Measurements from ENCODE around the gene MYL11.

Gene MYL11

GRCh38 chr16:30354423-30355143 is 20.0 kb upstream of the MYL11 start:
- DNase-seq, result no peak

- peak; percentile 99 for DNase-seq
Measured at GRCh38 chr16:30355144-30355953, 19.3 kb upstream of the MYL11 start, which contains the start of gene CD2BP2. Gene CD2BP2 (minus strand): TSS chr16:30355308. CDS start chr16:30354681, 627 bp downstream.

GRCh38 chr16:30355954-30356308 is 18.7 kb upstream of the MYL11 start:
- no peak for DNase-seq

- DNase-seq, result no peak
Measured at GRCh38 chr16:30356401-30357084, 18.1 kb upstream of the MYL11 start.

GRCh38 chr16:30357085-30357714 is 17.4 kb upstream of the MYL11 start:
- no peak for DNase-seq

GRCh38 chr16:30357715-30358576 is 16.7 kb upstream of the MYL11 start:
- DNase-seq, result no peak

- DNase-seq, result no peak
Measured at GRCh38 chr16:30358577-30358936, 16.0 kb upstream of the MYL11 start.

GRCh38 chr16:30358990-30359870 is 15.4 kb upstream of the MYL11 start:
- no peak for DNase-seq

- DNase-seq, result no peak
Measured at GRCh38 chr16:30359871-30360170, 14.8 kb upstream of the MYL11 start.

- no peak for DNase-seq
Measured at GRCh38 chr16:30361180-30361579, 13.4 kb upstream of the MYL11 start.

GRCh38 chr16:30365200-30365599 is 9.4 kb upstream of the MYL11 start:
- no peak for DNase-seq

GRCh38 chr16:30366511-30366910 is 8.1 kb upstream of the MYL11 start:
- no peak for DNase-seq

- no peak for DNase-seq
Measured at GRCh38 chr16:30367349-30368009, 7.1 kb upstream of the MYL11 start.

- DNase-seq, result no peak
Measured at GRCh38 chr16:30368122-30368791, 6.3 kb upstream of the MYL11 start.

GRCh38 chr16:30368792-30369090 is 5.9 kb upstream of the MYL11 start:
- no peak for DNase-seq

- DNase-seq, result no peak
Measured at GRCh38 chr16:30369091-30369937, 5.3 kb upstream of the MYL11 start.

GRCh38 chr16:30369938-30370455 is 4.6 kb upstream of the MYL11 start:
- no peak for DNase-seq

- peak; percentile 100 for DNase-seq
Measured at GRCh38 chr16:30370456-30371247, 4.0 kb upstream of the MYL11 start, which contains the start of gene TBC1D10B. Gene TBC1D10B (minus strand): TSS chr16:30370494. CDS start chr16:30370183, 311 bp downstream.

Data from hematopoietic multipotent progenitor cell treated with erythropoietin and hydrocortisone succinate and interleukin-3 and kit ligand, for 8 days (in vitro differentiated cells).